GM04504 (cell line): ENCODE data around the gene MYLK.
"Not testable (repeated sequence)": the region's sequence is repeated elsewhere in the genome, so short reads cannot be mapped to it uniquely, and the experiment has no call there.

Experiments
- DNase-seq: peaks from one replicate; pipeline ENCODE4 v3.0.0-alpha.2; 2012; ENCODE audit warnings: low read depth

The MYLK gene

DNA sequence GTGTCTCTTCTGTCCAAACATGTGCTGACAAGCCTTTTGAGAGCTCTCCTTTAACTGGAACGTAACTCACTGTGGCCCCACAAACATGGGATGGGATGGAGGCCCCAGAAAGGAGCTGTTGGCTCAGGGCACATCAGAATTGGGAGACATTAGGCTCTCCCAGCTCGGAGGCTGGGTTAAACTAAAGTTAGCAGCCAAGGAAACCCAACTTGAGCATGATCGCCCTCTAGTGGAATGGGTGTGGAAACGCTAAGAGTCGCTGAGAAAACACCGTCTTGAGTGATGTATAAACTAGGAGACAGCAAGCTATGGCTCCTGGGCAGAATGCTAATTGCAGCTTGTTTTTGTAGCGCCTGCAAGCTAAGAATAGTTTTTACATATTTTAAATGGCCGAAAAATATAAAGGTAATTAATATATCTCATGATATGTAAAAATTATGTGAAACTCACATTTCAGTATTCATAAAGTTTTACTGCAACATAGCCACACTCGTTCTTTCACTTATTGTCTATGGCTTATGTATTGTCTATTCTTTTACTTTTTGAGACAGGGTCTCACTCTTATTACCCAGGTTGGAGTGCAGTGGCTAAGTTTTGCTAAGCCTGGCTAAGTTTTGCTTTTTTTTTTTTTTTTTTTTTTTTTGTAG, 160.5 kb downstream of the MYLK start:
- DNase-seq = peak; percentile 71

DNA sequence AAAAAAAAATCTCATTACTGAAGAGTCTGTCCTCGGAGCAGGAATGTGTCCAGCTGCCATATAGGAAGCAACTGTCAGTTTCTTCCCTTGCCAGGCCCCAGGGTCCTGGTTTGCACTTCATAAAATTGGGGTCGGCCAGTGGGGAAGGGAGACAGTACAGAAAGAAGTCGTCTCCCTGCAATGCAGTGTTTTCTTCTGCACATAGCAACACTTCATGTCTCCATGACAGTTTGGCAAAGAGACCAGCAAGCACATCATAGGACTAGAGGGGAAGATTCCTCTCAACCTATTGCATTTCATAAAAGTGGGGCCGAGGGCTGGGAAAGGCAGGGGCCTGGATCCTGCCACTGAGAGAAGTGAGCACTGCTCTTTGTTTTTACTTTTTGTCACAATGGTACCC, 161.1 kb downstream of the MYLK start:
- no peak for DNase-seq

DNA sequence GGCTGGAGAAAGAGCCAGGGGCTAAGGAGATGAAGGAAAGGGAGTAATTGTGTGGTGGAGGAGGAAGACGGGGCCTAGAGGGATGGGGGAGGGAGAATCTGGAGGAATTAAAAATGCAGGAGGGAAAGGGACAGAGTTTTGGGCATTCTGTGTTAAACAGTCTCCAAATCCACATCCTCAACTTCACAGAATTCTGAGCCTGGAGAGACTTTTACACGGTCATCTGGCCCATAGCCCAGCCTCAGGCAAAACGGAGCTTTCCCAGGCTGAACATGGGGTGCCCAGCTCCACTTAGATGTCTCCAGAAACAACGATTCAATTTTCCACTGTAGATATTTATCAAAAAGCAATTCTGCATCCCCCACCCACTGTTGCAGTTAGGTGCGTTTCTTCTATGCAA, 161.7 kb downstream of the MYLK start:
- no peak for DNase-seq

DNA sequence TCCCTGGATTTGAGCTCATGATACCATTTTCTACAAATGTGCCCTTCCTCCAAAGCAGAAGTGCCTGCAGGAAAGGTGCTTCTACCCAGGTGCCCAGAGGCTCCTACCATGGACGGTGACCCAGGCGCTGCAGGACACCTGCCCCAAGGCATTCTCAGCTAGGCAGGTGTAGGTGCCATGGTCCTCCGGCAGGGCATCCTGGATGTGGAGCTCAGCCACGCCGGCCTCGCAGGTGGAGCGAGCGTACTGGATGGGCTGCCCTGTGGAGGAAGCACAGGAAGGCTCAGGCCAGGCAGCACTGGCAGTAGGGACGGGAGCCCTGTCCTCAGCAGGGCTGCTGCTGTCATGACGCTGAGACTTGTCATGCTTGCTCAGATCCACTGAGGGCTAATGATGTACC, 162.1 kb downstream of the MYLK start:
- no peak for DNase-seq

DNA sequence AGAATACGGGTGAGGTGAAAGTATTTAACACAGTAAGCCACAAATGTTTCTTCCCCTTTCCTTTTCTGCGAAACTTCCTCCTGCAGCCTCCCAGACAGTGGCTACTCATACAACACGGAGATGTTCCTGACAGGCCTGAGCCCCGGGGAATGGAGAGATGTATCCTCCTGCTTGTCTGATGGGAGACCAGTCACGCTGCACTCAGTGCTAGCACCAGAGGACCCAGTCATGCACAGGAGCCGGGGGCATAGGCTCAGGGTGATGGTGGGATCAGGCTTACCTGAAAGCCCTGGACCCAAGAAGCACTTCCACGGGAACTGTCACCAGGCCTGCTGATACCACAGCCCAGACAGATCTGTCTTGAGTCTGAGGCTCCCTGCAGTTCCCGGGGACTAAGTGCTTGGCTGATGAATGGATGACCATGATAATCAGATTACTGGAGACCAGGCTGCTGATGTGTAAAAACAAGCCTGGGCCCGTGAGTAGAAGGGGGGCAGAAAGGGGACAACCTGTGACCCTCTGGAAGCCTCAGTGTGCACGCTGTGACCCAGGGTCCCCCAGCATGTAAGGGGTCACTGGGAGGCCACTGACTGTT, 162.9 kb downstream of the MYLK start:
- not testable (repeated sequence) for DNase-seq

DNA sequence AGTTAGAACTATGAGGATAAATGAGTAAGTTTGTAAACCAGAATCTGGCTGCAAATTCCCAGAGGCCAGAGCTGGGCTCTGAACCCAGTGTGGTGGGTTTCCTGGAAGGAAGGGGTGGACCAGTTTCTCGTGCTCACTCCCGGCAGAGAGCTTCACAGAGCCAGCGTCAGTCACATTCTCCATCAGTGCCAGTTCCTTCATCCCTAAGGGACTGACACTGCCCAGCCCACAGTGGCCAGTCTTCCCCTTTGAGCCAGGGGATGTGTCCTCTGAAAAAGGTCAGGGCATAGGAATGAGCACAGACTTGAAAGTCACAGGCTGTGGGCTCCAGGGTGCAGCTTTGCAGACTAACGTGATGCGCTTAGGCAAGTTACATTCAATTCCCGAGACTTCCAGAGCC, 163.5 kb downstream of the MYLK start:
- no peak for DNase-seq

DNA sequence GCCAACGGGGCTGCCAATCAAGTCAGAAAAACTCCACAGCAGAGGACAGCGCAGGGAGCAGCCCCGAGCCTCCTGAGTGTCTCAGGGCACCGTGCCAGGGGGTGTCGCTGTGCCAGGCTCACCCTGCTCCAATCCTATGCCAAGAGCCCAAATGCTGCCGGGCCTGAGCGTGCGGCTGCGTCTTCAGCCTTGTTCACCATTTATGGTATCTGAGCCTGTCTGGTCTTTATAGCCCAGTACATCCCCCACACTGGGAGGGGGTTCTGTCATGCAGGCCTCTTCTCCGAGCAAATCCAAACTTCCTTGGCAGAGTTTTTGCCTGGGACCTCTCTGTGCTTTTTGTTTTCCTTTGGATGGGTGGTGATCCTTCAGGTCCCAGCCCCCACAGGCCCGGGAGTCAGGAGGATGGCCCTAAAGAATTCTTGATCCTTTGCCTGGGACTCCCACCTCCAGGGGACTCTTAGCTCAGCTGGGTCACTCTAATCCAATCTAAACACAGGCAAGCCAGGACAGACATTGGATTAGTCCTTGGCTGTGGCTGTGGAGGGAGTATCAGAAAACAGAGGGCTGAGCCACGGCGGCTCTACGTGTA, 164.2 kb downstream of the MYLK start:
- DNase-seq = no peak

DNA sequence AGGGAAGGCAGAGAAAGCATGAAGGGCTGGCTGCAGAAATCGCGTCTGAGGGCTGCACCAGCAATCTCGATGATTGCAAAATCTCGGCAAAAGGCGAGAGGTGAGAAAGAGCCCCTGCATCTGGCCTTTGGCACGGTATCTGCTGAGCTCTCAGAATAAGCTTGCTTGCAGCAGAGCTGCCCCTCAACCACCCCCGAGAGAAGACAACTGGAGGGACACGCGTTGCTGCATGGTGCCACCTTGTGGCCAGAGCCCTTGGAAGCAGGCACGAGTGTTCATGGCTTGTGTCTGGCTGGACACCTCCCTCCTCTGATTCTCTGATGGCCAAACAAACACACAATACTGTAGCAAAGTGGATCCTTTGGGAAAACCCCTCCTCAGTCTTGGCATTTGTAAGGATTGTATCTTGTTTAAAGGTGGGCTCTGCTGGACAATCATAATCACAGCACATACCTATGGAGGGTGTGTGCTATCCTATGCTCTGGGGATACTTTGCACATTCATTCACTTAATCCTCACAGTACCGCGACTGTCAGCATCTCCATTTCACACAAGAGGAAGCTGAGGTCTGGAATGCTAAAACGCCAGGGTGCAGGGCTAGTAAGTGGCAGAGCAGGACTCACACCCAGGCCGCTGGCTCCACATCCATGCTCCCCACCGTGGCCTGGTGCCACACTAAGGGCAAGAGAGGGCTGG, 164.9 kb downstream of the MYLK start:
- DNase-seq = peak; percentile 42

DNA sequence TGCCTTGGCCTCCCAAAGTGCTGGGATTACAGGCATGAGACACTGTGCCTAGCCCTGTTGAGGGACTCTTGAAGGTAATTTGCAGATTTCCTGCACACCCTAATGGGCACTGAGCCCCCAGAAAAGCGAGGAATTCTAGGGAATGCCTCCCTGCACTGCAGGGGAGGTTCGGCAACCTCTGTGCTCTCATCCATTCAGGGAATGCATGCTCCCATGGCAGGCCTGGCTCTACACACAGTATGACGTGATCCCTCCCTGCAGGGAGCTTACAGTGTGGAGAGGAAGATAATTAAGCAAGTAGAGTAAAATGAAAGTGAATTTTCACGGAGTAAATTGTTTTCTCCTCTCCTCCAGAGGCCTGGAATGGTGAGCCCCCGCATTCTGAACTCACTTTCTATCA, 166.0 kb downstream of the MYLK start:
- DNase-seq = no peak

DNA sequence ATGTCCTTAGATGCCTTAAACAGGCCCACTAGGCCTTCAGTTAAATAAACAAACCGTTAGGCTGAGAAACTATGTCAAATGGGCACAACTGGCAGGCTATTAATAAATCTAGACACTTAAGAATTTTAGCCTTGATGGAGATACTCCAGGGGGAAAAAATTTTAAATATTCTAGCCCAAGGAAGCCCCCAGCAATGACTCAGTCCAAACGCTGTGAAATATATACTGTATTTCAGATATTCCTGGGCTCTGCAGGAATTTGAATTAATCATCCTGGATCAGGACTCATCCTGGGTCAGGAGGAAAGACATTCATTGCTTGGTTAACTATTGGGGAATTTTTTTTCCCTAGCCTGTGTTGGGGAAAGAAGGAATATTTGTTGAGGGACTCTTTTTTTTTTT, 166.7 kb downstream of the MYLK start:
- not testable (repeated sequence) for DNase-seq

DNA sequence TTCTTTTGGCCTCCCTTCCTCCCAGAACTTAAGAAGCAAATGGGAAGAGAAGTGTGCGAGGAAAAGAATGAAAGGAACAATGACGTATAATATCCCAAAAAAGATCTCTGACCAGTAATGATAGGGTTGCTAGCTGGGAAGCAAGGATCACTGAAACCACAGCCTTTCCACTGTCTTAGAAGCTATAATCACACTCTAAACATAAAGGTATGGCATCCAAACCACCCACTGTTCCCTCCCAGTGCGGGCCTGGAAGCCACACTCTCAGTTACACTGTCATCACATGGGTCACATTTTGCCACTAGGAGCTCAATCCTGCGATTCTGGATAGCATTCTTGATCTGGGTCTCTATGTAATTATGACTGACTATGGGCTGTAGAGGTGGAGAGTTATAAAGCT, 167.7 kb downstream of the MYLK start:
- DNase-seq = no peak

DNA sequence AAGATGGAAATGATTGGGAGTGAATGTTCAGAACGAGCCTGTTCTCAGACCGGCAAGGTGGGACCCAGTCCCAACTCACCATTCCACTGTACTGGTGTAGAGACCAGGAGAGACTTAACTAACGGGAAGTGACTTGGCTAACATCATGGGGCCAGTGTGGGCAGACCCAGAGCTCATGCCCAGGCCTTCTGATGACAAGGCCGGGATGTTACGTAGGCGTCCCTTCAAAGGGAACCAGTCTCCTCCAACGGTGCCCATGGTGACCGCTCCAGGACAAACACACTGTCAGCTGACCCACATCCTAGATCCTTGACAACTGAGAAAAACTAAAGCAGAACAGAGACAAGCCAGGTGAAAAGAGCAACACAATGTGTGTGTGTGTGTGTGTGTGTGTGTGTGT, 170.9 kb downstream of the MYLK start:
- DNase-seq = no peak

DNA sequence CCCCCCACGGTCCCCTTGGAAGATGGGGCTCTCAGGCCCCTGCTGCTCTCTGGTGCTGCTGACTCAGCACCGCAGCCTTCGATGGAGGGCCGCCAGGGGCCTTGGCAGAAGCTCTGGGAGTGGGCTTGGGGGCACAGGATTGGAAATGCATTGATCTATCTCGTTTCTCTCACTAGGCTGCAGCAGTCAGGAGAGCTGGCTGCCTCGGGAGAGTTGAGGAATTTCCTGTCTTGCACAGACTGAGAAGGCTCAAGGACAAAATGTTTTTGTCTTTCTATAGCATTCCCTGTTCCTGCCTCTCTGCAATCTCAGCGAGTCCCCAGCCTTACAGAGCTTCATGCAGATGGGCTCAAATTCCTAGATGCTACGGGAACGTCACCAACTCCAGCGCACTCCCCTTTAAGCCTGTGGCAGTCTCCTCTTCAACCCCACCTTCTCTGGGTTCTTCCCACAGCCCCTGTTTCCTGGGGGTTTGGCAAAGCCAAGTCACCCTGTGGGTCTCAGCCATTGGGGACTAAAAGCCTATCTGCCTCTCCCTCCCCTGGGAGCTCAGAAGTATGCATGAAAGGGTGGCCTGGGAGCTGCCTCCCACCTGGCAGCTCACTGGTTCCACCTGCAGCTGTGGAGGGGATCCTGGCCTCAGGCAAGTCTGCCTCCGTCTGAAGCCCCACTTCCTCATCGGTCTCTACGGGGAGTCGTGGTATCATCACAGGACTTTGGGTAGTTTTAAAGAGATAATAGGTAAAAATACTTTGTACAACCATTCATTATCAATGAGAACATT, 171.9 kb downstream of the MYLK start:
- DNase-seq = no peak

DNA sequence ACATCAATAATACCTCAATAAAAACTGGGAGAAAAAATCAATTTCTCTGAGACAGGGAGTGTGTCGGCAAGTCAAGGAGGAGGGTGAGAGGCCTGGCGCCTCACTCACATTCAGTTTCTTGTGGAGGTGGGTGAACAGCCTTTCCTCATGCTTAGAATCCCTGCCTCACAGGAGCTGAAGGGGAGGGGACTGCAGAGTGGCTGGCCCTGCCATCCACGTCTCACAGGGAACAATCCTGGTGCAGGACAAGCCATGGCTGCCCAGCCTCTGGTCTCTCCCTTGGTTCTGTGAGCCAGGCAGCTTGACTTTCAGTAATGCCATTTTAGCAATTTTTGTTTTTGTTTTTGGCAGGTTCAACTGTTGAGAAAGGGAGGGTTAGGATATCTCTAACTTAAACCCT, 172.8 kb downstream of the MYLK start:
- no peak for DNase-seq

DNA sequence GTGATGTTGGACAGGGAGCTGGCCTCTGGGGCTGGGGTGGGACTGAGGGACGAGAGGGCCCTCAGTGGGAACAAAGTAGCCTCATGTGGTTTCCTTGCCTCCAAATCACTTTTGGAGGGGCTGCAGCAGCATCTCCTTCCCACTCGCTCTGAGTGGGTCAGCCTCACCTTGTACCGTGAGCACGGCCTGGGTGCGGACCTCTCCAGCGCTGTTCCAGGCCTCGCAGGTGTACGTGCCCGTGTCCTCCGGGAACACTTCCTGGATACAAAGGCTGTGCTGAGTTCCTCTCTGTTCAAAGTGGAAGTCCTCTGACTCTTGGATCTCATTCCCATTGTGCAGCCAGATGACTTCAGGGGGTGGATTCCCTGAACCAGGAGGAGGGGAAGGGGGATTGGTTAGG, 175.6 kb downstream of the MYLK start:
- DNase-seq = no peak

DNA sequence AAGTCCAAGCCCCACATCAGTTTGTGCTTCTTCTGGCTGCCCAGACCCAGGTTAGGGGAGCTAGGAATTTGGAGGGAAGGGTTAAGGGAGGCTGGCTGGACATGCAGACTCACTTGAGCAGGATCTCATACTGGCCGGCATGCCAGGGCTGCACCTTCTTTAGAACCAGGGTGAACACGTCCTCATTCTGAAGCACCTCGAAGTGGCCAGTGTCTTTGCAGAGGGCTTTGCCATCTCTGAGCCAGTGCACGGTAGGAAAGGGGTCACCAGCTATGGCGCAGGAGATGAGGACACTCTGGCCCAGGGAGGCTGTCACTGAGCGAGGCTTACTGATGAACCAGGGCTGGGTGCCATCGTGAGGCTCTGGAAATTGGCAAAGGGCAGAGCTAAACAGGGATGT, 176.5 kb downstream of the MYLK start:
- not testable (repeated sequence) for DNase-seq

DNA sequence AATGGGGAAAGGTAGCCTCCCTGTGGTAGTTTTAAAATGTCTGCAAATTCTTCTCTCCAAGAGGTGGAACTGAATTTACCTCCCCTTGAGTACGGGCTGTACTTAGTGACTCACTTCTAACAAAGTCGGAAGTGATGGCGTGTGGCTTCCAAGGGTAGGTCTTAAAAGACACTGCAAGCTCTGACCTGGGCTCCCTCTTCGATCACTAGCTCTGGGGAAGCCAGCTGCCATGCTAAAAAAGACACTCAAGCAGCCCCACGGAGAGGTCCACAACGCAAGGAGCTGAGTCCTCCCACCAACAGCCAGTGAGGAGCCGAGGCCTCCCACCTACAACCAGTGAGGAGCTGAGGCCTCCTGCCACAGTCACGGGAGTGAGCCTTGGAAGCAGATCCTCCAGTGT, 177.3 kb downstream of the MYLK start:
- no peak for DNase-seq

DNA sequence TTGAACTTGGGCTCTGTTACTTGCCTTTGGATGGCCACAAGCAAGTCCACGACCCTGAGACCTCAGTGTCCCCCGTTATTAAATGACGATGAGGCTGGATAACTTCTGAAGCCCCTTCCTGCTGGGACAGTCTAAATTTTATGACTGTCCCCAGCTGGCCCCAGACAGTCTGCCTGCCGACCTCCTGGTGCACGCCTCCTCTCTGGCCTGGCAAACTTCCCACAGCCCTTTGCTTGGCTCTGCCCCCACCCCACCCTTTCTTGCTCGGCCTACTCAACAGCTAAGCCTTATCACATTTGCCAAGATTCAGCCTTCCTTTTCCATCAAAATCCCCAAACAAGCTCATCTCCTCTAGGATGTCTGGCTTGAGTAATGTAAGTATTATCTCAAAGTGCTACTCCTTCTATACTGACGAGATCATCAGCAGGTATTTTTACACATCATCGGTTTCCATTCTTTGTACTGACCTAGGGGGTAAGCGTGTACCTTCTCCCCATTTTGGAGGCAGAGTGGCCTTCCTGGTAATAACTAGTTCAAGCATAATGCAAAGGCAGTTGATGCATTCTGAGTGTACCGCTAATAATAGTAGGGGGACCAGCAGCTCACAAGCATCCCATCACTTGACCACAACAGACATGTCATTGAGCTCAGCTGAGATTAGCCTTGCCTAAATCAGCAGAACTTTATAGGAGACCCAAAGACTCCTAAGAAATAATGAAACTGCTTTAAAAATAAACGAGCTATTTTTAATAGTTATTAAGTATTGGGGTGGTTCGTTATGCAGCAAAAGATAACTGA, 178.4 kb downstream of the MYLK start:
- DNase-seq = no peak

DNA sequence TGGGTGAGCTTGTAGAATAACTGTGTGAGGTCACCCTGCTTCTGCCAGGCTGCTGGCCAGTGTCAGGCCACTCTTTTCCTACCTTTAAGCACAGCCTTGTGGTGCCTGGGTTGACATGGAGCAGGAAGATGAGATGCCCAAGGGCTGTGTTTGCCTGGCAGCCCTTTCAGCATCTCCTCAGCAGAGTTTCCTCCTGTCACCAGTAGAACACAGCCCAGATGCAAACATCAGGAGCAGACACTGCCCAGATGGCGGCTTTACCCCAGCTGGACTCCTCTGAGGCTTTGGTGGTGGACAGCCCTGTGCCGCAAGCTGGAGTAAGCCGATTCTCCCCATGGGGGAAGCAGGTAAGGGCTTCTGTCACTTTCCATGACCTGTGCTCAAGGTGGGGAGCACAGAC, 180.5 kb downstream of the MYLK start:
- not testable (repeated sequence) for DNase-seq

DNA sequence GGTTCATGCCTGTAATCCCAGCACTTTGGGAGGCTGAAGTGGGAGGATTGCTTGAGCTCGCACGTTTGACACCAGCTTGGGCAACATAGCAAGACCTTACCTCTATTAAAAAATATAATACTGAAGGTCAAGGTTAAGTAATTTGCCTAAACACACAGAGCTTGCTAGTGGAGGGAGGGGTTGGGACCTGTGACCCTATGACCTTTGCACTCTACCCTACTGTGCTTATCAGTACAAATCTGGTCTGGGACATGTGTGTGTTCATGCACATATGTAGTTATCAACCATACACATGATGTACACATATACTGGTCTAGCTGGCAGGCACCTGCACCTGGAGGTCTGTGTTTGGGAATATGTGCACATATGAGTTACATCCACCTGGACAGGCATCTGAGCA, 181.4 kb downstream of the MYLK start:
- no peak for DNase-seq

DNA sequence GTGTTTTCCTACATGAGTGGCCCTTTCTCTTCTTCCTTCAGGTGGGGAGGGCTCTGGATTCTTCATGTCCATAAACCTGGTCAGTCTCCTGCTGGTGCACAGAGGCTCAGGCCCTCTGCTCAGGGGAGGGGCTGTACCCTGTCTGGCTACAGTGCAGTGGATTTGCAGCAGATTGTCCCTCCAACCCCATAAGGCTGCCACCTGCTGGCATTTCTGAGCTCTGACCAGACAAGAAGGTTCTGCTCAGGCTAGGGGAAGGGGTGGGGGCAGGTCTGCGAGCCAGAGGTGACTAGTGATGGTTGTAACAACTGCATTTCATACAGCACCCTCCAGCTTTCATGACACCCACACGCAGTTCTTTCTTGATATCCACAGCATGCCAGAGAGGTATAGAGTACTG, 182.1 kb downstream of the MYLK start:
- DNase-seq = peak; percentile 27
